IPS DF 19.7 (cell line): ENCODE measurements around the gene URGCP.
"Not testable (repeated sequence)": the region's sequence is repeated elsewhere in the genome, so short reads cannot be mapped to it uniquely, and the experiment has no call there.

Experiments used
- DNase-seq: peaks from one replicate; pipeline ENCODE4 v3.0.0-alpha.2; 2013; ENCODE audit warnings: low read depth, low spot score

URGCP gene

DNA sequence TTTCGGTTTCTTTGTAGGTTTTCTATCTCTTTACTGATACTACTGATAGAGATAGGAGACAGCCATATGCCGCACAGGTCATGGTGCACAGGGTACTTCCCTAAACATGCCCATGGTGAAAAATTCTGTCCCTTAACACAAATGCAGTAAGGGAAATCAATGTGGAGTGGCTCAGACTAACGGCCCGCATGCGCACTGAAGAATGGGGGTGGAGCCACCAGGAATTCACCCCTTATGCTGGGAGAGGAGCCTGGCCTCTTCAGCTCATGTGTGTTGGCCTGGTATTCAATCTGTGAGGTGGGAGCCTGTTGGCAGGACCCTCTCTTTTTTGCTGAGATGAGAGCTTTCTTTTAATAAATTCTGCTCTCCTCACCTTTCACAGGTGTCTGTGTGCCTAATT lies 8.4 kb upstream of the URGCP start:
- DNase-seq, result no peak

- DNase-seq, result peak; percentile 40
Observed at GRCh38 chr7:43905956-43906330, 453 bp downstream of the URGCP start.

GRCh38 chr7:43905209-43905946 lies 1.0 kb downstream of the URGCP start:
- DNase-seq, result no peak

- no peak for DNase-seq
Observed at GRCh38 chr7:43904533-43905208, 1.7 kb downstream of the URGCP start.

GRCh38 chr7:43902542-43903054 lies 3.8 kb downstream of the URGCP start:
- DNase-seq, result no peak

- not testable (repeated sequence) for DNase-seq
Observed at GRCh38 chr7:43898571-43898970, 7.8 kb downstream of the URGCP start.

- no peak for DNase-seq
Observed at GRCh38 chr7:43895847-43896415, 10.5 kb downstream of the URGCP start.

DNA sequence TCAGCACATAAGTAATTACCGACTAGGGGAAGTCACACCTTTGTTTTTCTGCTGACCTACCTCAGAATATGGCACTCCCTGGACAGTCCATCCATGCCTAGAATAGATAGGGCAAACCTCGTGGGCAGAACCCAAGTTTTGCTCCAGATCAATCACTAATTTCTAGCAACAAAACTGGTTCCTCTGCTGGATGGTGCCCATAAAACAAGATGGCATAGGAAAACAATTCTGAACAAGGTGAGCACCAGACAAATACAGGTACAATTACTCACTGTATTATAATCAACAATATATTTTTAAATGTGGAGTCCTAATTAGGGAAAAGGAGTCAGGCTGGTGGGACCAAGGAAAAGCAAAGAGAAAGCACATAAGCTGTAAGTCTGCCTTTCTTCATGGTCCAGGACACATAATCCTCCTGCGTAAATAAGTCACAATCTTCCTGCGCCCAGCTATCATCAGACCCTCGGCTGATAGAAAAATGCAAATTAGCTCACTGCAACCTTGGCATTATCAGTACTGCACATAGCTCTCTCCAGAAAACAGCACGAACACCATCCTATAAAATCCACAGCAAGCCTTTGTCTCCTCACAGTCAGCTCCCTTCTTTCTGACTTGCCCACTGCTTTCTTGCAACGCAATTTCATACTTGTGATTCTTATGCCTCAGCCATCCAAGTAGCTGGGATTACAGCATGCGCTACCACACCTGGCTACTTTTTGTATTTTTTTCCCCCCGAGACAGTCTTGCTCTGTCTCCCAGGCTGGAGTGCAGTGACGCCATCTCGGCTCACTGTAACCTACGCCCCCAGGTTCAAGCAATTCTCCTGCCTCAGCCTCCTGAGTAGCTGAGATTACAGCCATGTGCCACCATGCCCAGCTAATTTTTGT lies 15.1 kb downstream of the URGCP start:
- no peak for DNase-seq

GRCh38 chr7:43890468-43890867 lies 15.9 kb downstream of the URGCP start:
- no peak for DNase-seq

- DNase-seq, result no peak
Observed at GRCh38 chr7:43888993-43889945, 17.1 kb downstream of the URGCP start.

DNA sequence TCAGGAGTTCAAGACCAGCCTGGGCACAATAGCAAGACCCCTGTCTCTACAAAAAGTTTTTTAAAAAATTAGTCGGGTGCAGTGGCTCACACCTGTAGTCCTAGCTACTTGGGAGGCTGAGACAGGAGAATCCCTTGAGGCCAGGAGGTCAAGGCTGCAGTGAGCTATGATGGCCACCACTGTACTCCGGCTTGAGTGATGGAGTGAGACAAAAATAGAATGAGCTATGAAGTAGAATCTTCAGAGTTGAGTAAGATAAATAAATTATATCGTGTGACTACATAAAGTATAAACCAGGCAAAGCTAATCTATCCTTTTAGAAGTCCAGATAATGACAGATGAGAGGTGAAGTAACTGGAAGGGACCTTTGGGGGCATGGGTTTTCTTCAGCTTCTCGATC lies 21.8 kb downstream of the URGCP start:
- DNase-seq, result no peak

DNA sequence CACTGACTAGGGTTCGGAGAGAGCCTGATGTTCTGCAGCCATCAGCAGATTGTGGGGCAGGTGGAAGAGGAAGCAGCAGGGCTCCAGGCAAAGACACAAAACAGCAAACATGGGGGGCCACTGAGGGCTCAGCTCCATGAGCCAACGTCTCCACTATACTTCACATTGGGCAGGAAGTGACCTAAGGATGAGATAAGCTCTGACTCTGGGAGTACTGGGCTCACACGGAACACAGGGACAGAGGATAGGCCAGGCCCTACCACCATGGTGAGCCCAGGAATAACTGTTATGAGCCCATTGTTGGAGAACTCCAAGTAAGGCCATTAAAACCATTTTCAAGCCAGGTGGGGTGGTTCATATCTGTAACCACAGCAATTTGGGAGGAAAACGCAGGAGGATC lies 22.2 kb downstream of the URGCP start:
- DNase-seq, result no peak

GRCh38 chr7:43880596-43880995 lies 25.8 kb downstream of the URGCP start:
- DNase-seq, result no peak

DNA sequence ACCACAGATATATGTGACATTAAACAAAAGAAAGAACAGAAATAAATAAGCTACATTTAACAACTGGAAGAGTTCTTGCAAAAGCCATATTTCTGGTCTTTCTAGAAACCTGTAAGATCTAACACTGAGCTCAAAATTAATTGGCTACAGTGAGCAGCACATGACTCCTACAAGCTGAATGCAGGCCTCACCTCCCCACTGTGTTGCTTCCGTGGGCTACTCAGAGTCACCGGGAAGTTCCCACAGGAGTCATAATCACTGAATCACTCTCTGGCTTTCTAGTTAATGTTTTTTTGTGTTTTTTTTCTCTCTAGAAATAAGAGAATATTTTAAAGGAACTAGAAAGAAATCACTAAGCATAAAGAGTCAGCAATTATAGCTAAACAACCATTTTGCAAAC lies 26.9 kb downstream of the URGCP start:
- DNase-seq, result no peak

GRCh38 chr7:43878867-43879266 lies 27.5 kb downstream of the URGCP start:
- DNase-seq, result no peak

GRCh38 chr7:43877968-43878864 lies 28.2 kb downstream of the URGCP start:
- no peak for DNase-seq

- no peak for DNase-seq
Observed at GRCh38 chr7:43876976-43877745, 29.2 kb downstream of the URGCP start.

GRCh38 chr7:43876241-43876640 lies 30.2 kb downstream of the URGCP start:
- DNase-seq, result no peak

DNA sequence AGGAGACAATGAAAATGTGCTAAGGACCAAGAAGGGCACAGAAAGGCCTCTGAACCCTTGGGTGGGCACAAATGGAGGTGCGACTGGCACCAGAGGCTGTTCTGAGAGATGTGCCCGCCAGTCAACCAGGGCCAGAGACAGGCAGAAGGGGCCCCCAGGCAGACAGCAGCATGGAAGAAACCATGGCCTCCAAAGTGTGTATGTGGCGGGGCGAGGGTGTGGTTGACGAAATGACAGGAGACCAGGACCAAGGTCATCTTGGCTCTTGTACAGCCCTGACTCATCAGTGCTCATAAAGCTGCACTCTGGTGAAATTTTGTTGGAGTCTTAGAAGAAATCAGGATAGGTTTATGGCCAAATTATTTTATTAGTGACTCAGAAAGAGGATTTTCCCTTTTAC lies 33.1 kb downstream of the URGCP start:
- DNase-seq, result no peak
